HG02763 (cell line): Measurements from ENCODE around the gene RPL38.

ENCODE experiments used
- ATAC-seq: cut with Tn5 transposase; IDR thresholded peaks from one replicate; pipeline ENCODE4 v1.9.1; 2021; ENCODE audit warnings: mild to moderate bottlenecking, moderate library complexity; ENCODE audit not compliant: unreplicated experiment

The RPL38 gene

DNA sequence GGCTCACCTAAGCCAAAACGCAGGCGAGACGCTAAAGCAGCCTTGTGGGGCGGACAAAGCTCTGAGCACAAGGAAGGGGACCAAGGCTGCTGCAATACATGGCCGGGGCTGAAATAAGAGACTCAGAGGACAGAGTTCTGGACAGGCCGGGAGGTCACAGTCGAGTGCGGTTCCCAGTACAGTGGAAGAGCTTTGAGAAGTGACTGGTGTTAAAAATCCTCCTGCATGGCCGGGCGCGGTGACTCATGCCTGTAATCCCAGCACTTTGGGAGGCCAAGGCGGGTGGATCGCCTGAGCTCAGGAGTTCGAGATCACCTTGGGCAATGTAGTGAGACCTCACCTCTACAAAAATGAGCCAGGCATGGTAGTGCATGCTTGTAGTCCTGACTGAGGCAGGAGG is 20.4 kb downstream of the RPL38 start:
- no peak for ATAC-seq

DNA sequence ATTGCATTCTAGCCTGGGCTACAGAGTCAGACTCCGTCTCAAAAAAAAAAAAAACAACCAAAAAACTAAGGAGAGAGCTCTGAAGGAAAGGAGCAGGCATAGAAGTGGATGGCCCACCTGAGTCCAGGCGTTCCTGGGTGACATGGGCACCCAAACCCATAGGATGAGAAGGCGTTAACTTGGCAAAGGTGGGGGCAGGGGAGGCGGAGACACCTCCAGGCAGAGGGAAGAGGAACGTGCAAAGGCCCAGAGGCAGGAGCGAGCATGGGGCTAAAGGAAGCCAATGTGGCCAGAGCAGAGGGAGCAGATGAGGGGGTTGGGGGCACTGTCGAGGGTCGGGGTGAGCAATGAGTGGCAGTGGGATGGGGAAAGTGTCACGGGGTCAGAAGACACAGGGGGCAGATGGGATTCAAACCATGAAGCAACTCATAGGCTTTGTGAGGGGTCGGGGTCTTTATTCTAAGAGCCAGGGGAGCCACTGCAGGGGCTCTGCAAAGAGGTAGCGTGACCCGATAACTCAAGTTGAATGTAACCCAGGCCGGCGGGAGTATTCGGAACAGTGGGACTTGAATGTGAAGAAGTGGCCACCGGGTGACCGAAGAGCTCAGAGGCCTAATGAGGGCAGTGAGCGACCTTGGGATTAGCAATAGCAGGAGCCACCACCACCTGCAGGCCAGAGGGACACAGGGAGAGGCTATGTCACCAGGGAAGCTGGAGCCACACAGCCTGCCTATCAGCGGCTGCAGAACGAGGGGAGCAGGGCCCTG is 21.7 kb downstream of the RPL38 start:
- ATAC-seq: no peak

DNA sequence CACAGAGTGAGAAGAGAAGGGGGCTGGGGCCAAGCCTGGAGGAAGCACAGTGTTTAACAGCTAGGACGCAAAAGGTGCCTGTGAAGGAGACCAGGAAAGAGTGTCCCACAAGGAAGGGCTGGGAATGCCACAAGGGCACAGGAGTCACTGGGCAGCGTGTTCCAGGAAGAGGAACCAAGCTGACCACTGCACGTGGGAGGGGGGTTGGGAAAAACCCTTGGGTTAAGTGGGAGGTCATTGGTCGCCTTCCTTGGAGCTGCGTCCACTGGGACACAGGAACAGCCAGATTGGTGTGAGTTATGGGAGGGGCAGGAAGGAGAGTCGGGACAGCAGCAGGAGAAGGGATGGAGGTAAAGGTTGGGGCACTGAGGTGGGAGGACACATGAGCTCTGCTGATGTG is 22.8 kb downstream of the RPL38 start:
- no peak for ATAC-seq

DNA sequence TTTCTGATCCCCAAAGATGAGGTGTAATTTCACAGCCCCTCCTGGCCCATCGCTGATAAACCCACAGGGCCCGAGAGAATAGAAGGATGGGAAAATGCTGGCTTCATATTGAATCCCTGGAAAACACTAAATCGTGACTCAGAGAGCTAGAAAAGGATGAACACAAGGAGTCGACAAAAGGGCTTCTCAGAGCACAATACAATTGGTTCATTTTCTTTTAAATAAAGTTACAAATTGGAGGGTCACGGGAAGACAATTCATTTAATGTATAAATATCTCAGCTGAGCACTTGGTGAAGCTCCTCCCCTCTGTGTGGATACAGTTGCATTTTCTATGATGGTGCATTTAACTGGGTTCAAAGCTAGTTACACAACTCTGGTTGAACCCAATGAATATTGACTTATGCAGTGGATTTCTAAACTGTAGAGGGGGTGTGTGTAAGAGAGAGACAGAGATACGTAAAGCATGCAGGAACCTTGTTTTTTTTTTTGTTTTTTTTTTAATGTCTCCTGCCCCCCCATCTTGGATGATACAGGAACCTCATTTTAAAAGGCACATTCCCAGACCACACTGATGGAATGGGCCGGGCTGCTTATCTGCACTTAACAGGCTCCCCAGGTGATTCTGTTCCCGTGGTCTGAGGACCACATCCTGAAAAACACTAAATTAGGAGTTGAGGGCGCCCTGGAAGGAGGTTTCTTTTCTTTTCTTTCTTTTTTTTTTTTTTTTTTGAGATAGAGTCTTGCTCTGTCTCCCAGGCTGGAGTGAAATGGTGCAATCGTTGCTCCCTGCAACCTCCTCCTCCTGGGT is 24.0 kb downstream of the RPL38 start:
- ATAC-seq: no peak

DNA sequence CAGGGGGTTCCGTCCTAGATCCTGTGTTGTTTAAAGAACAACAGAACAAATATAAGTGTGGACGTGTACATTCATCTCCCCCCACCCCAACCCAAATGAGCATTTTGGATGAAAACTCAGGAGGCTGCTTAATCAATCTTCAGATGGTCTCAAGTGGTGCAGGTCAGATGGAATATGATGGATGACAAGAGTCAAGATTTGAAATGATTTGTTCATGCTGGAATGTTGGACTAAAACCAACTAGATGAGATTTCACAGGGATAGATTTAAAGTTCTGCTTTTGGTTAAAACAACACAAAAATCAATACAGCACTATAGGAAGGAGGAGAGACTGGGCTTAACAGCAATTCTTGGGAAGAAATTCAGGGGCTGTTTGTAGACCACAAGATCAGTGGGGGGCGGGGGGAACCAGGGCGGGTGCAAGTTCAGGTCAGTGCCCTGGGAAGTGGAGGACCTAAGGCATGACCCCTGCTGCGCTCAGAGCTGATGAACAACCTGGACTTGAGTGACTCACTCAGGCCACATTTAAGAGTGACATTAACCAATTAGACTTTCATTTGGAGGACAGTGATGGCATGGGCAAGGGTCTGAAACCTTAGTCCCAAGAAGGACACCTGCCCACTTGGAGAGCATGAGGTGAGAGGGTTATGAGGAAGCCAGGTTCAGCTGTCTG is 25.0 kb downstream of the RPL38 start:
- ATAC-seq: no peak

DNA sequence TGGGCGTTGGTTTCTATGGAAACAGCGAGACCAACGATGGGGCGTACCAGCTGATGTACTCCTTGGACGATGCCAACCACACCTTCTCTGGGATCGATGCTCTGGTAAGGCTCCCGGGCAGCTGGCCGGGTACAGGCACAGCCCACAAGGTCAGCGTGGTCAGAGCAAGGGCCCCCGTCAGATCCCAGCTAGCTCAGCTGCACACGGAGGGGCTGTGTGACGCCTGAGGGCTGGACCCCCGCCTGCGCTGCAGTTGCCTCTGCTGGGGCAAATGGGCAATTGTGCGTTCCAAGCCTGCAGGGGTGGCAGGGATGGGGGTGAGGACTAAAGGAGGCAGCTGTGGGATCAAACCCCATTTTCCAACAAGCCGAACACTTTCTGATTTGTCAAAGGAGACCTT is 27.4 kb downstream of the RPL38 start:
- ATAC-seq: no peak

DNA sequence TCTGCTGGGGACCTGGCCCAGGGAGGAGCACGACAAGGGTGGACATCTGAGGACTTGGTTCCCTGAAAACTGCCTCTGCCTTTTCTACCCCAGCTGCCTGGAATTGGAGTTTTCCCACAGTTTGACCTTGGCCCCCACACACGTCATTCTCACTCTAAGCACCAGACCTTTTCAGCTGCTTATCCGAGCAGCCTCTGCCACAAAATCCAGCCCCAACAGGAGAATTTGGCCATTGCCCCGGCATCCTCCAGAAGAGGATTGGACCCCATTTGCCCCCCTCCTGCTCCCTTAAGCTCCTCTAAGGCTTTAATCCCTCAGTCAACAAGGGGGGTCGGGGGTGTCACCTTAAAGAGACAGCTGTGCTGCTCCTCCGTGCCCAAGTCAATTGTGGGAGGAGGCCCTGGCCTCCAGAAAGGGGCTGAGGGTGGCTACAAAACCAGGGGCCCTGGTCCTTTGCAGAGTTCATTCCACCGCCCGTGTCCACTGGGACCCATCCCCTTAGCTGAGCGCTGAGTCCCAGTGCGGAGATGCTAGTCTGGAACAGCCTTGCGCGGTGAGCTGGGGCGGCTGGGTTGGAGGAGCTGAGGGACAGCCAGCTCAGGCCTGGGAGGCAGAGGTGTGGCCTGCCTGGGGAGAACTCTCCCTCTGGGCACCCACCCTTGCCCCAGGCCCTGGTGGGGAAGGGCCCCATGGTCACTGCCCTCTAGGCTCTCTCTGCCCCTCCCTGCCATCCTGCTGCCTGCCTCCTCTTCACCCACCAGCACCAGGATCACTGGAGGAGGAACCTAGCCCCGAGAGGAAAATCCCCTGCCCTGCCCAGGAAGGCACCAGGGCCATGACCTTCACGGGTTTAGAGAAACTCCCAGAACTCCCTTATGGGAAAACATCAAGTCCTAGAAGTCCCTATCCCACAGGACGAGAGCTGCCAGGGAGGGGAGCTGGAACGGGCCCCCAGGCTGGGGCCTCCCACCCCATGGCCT is 28.7 kb downstream of the RPL38 start:
- no peak for ATAC-seq

DNA sequence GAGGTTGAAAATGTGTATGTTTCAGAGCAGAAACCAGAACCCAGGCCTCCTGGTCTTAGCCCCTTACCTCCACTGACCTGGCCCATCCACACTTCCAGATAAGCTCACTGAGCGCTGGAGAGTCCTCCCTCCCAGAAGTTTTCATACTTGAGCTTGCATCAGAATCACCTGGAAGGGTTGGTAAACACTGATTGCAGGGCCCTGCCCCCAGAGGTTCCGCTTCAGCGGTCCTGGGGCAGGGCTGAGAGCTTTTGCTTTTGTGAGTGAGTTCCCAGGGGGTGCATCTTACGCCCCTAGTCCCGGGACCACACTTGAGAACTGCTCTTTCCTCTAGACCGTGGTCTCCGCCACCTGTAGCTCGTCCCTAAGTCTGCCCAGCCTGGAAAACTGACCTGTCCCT is 30.5 kb downstream of the RPL38 start:
- no peak for ATAC-seq

DNA sequence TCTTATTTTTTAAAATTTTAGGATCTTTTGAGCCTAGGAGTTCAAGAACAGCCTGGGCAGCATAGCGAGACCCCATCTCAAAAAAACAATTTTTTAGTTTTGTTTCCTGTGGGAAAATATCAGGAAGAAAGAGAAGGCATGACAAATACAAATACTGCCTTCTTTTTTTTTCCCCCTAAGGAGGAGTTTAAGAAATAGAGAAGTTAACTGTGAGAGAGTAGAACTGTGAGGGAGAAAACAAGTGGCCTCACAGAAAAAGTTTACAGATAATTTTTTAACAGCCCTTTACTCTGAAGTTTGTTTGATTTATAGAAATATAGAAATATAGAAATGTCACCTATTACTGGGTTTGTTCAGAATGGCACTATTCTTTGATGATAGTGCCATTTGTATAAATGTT is 31.0 kb downstream of the RPL38 start:
- ATAC-seq: no peak

DNA sequence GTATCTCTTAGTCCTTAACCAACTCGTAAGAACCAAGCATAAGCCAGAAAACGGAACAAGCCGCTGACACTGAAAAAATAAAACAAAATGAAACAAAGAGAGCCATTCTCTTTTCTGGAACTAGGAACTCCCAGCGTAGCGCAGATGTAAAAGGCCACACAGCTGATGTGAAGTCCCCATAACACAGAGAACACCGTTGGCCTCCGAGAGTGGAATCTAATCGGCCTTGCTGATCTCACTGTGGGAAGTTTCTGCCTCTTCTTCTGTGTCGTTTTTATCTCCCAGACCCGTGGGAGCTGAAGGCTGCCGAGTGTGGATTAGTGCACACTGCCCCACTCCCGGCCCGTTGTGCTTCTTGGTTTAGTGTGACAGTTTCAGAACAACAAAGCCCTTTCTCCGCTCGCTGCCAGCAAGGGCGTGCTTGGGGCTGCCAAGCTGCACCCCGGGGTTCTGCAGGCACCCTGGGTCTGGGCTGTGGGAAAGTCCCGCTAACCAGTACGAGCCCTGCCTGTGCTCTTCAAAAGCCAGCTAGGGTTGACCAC is 31.6 kb downstream of the RPL38 start:
- ATAC-seq: no peak

DNA sequence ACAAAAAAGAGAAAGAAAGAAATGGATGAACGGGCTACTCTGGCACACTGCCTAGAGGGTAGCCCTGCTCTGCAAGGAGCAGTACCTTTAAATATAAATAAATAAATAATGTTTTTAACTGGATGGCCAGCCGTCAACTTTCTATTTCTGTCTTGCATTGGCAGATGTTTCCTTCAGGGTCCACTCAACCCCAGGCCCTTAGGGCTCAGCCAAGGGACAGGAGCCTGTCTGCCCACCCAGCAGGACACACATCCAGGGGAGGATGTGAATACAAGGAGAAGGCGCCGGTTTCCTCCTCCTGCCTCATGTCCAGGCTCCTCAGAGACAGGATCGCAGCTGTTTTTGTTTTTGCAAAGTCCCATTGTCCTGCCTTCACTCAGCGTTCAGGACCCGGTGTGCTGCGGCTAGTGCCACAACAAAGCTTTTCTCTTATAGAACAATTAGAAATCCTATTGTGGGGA is 32.5 kb downstream of the RPL38 start:
- no peak for ATAC-seq

DNA sequence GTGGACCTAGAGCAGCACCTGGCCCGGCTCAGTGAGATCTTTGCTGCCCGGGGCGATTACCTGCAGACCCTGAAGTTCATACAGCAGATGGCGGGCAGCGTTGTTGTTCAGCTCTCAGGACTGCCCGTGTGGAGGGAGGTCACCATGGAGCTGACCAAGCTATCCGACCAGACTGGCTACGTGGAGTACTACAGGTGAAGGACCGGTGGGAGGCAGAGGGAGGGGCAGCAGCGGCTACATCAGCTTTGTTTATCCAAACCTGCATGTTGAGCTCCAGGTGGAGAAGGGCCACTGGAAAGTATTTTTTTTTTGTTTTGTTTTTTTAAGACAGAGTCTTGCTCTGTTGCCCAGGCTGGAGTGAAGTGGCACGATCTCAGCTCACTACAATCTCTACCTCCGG is 33.8 kb downstream of the RPL38 start:
- ATAC-seq: no peak

DNA sequence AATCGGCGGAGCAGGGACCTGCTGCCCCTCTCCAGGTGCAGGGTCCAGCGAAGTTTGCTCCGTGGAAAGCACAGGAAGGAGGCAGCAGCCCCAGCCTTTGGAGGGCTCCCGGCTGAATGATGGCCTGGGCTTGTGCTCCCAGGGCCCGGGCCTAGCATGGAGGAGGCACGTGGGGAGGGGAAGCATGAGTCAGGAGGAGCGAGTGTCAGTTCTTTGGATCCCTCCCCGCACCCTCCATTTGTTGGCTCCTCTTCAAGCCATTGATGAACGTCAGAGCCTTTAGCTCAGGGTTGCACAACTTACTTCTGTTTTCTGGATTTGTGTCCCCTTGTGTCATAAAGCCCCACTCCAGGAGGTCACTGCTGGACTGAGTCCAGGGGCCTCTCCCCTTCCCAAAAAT is 35.7 kb downstream of the RPL38 start:
- ATAC-seq: no peak

DNA sequence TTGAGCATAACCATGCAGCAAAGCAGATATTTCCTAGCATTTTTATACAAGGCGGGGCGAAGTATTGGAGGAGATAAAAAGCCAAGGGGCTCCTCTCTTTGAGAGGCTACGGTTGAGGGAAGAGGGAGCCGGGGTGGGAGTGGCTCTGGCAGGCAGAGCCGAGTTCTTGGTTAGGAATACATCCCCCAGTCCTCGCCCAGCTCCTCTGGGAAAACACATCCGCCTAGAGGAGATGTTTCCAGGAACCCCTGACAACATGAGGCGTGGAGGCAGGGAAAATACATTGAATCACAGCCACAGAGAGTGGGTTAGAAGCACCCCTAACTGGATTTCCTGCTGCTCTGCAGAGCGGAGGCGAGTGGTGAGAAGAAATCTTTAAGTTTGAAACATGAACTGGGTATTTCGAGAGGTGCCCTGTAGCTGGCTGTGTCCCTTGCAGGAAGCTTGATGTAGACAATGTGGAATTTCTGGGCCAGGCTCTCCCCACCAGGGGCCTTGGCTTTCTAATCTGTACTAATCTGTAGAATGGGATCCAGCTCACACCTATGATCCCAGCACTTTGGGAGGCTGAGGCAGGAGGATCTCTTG is 37.2 kb downstream of the RPL38 start:
- ATAC-seq: no peak

DNA sequence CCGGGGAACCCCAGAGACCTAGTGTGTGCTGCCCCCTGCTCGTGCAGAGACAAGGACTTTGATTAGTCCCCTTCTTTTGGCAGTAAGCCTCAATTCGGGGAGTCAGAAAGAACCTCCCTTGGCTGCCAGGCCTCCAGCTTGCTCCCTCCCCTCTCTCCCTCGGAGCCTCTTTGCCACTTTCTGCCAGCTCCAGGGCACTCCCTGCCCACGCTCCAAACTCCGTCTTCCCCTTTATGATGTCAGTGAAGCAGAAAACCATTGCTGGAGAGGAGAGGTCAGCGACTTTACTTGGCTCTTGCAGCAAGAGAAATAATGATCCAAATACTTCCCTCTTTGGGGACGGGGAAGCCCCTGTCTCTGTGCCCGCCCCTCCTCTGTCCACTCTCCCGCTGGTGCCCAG is 38.0 kb downstream of the RPL38 start:
- ATAC-seq: no peak

DNA sequence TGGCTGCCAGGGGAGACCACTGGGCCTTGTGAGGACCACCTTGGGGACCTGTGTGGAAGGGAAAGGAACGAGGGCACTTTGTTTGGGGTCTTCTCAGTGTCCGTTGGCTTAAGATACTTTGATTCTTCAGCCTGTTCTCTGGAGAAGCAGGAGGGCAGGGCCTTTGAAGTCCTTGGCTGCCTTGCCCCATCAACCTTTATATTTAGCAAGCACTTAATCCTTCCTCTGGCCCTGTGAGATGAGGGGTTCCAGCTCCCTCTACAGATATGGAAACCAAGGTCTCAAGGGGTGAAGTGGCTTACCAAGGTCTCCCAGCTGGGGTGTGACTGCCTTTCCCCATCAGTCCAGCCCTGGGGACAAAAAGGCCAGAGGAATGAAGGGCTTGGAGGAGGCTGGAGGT is 38.4 kb downstream of the RPL38 start:
- ATAC-seq: no peak

DNA sequence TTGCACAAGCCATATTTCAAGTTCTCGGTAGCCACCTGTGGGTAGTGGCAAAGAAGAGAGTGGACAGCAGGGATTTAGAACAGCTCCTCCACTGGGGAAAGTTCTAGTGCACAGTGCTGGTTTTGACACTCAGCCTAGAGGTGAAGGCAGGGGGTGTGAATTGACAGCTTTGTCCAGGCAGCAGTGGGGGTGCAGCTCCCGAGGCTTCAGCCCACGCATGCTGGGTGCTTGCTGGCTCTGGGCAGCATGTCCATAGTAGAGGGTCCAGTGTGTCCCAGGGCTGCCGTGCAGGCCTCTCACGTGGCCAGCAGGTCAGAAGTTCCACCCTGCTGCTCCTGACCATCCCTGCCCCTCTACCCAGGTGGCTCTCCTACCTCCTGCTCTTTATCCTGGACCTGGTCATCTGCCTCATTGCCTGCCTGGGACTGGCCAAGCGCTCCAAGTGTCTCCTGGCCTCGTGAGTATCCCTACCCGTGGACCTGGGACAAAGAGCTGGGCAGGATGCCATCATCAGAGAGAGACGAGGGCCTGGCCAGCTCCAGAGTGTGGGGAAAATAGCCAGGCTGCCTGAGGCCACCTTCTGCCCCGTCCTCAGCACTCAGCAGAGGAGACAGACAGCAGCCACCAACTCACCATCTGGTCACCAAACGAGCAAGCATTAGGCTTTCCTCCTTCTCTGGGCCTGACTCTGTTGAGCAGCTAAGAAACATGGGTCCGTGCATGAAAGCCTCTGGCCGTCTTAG is 39.7 kb downstream of the RPL38 start:
- no peak for ATAC-seq

DNA sequence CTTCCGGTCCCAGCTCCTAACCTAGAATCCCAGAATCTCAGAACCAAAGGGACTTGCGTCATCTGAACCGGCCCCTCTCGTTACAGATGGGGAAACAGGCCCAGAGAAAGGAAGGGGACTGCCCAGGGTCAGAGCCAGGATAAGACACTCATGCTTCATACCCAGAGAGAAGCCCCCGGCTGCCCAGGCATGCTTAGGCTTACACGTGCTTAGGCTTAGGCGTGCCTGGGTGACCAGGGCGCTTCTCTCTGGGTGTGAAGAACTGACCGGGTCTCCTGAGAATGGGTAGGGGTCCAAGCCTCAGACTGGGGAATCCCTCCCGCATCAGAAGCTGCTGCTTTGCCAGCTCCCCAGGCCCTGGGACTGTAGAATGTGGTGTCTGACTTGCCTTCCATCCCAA is 40.6 kb downstream of the RPL38 start:
- ATAC-seq: no peak

DNA sequence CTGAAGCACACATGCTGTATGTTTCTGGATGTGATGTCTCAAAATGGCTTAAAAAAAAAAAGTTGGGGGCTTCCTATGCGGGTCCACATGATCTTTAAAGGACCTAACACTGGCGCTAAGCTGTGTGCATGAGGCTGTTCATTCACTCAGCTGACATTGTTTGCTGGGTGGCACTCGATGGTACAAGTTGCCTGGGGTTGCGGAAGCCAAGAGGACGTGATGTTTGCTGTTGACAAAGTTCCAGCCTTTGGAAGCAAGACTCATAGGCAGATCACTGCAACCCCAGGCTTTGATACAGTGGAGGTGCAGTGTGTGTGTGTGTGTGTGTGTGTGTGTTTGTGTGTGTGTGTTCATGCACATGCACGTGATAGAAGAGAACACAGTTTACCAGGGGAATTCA is 41.1 kb downstream of the RPL38 start:
- ATAC-seq: no peak
